Central memory CD8-positive, alpha-beta T cell (primary cell): ENCODE measurements around the gene PRDX4.
A peak's percentile ranks its signal among the peaks of the same experiment; 100 is the strongest.
"Not testable (repeated sequence)": the region's sequence is repeated elsewhere in the genome, so short reads cannot be mapped to it uniquely, and the experiment has no call there.

Experiments used
- ATAC-seq: fragments of 150-1000 bp; cut with Tn5 transposase; replicated peaks from 2 replicates; pipeline ENCODE4 v1.10.0; 2022; ENCODE audit warnings: mild to moderate bottlenecking, moderate FRiP score, moderate number of reproducible peaks; ENCODE audit not compliant: poor library complexity, severe bottlenecking; ENCODE audit errors: extremely low read depth
- DNase-seq, 2 donors: peaks; one replicate each; pipeline ENCODE4 v3.0.0; 2021; ENCODE audit warnings: low spot score in 2 of 2
- H3K27ac Mint-ChIP-seq: one replicate; pipeline ENCODE4 v1.8.0; 2022; ENCODE audit warnings: low read depth, mild to moderate bottlenecking, moderate library complexity, mixed read lengths
- H3K27me3 Mint-ChIP-seq: one replicate; pipeline ENCODE4 v1.8.0; 2022; ENCODE audit warnings: mixed read lengths
- H3K36me3 Mint-ChIP-seq: one replicate; pipeline ENCODE4 v1.8.0; 2022; ENCODE audit warnings: mild to moderate bottlenecking, moderate library complexity, mixed read lengths; ENCODE audit not compliant: insufficient read depth
- H3K4me1 Mint-ChIP-seq: one replicate; pipeline ENCODE4 v1.8.0; 2022; ENCODE audit warnings: mixed read lengths
- H3K4me3 Mint-ChIP-seq: one replicate; pipeline ENCODE4 v1.8.0; 2022; ENCODE audit warnings: mild to moderate bottlenecking, moderate library complexity, mixed read lengths
- H3K9me3 Mint-ChIP-seq: one replicate; pipeline ENCODE4 v1.8.0; 2022; ENCODE audit warnings: mixed read lengths

PRDX4 gene

GRCh38 chrX:23659339-23659738 lies 8.0 kb upstream of the PRDX4 start:
- H3K27ac Mint-ChIP-seq: peak overlapping the region; percentile 6
- H3K4me3 Mint-ChIP-seq: no peak overlapping the region
- H3K27me3 Mint-ChIP-seq: no peaks in the 10 kb centered on the region
- peaks cover 1% of the 10 kb centered on the region for H3K36me3 Mint-ChIP-seq
- DNase-seq (no peak), ATAC-seq (no peak)
- no peaks in the 10 kb centered on the region for H3K9me3 Mint-ChIP-seq
- H3K4me1 Mint-ChIP-seq: peaks cover 17% of the 10 kb centered on the region

GRCh38 chrX:23660083-23660765 lies 7.1 kb upstream of the PRDX4 start:
- Mint-ChIP-seq H3K4me1 (peaks cover 17% of the 10 kb centered on the region), H3K27ac (peak overlapping the region; percentile 6)
- H3K36me3 Mint-ChIP-seq, H3K27me3 Mint-ChIP-seq, H3K4me3 Mint-ChIP-seq, DNase-seq, H3K9me3 Mint-ChIP-seq, ATAC-seq: not testable (repeated sequence)

GRCh38 chrX:23660766-23661132 lies 6.5 kb upstream of the PRDX4 start:
- ATAC-seq: no peak
- peaks cover 1% of the 10 kb centered on the region for H3K36me3 Mint-ChIP-seq
- no peaks in the 10 kb centered on the region for H3K9me3 Mint-ChIP-seq
- peaks cover 17% of the 10 kb centered on the region for H3K4me1 Mint-ChIP-seq
- H3K4me3 Mint-ChIP-seq: no peak overlapping the region
- no peaks in the 10 kb centered on the region for H3K27me3 Mint-ChIP-seq
- DNase-seq: no peak
- H3K27ac Mint-ChIP-seq: no peak overlapping the region

- Mint-ChIP-seq H3K36me3 (no peaks in the 10 kb centered on the region), H3K27me3 (no peaks in the 10 kb centered on the region), H3K27ac (peak overlapping the region; percentile 30), H3K4me1 (peaks cover 22% of the 10 kb centered on the region), H3K9me3 (no peaks in the 10 kb centered on the region), H3K4me3 (no peak overlapping the region)
- DNase-seq (no peak), ATAC-seq (no peak)
Observed at GRCh38 chrX:23661671-23662070, 5.6 kb upstream of the PRDX4 start.

- H3K27me3 Mint-ChIP-seq: no peaks in the 10 kb centered on the region
- peak overlapping the region; percentile 30 for H3K27ac Mint-ChIP-seq
Observed at GRCh38 chrX:23662187-23662586, 5.1 kb upstream of the PRDX4 start.

GRCh38 chrX:23662853-23663252 lies 4.4 kb upstream of the PRDX4 start:
- Mint-ChIP-seq H3K9me3 (no peaks in the 10 kb centered on the region), H3K27me3 (no peaks in the 10 kb centered on the region), H3K4me1 (peaks cover 23% of the 10 kb centered on the region), H3K27ac (peak overlapping the region; percentile 30), H3K4me3 (peak overlapping the region; percentile 0), H3K36me3 (no peaks in the 10 kb centered on the region)
- DNase-seq (no peak), ATAC-seq (no peak)

More at GRCh38 chrX:23662187-23662586, 5.1 kb upstream of the PRDX4 start:
- no peak for DNase-seq
- peak; percentile 56 for ATAC-seq
- H3K36me3 Mint-ChIP-seq: no peaks in the 10 kb centered on the region
- H3K4me1 Mint-ChIP-seq: peaks cover 22% of the 10 kb centered on the region
- no peaks in the 10 kb centered on the region for H3K9me3 Mint-ChIP-seq
- peak overlapping the region; percentile 0 for H3K4me3 Mint-ChIP-seq

GRCh38 chrX:23664496-23664895 lies 2.8 kb upstream of the PRDX4 start:
- Mint-ChIP-seq H3K4me3 (no peak overlapping the region), H3K27ac (no peak overlapping the region), H3K4me1 (peaks cover 32% of the 10 kb centered on the region), H3K27me3 (no peaks in the 10 kb centered on the region), H3K36me3 (no peaks in the 10 kb centered on the region), H3K9me3 (no peaks in the 10 kb centered on the region)
- ATAC-seq: no peak
- no peak for DNase-seq

GRCh38 chrX:23666282-23666681 lies 1.0 kb upstream of the PRDX4 start:
- peaks cover 4% of the 10 kb centered on the region for H3K36me3 Mint-ChIP-seq
- H3K9me3 Mint-ChIP-seq: no peaks in the 10 kb centered on the region
- ATAC-seq (no peak), DNase-seq (no peak)
- peaks cover 30% of the 10 kb centered on the region for H3K4me1 Mint-ChIP-seq
- H3K4me3 Mint-ChIP-seq: peak overlapping the region; percentile 29
- no peak overlapping the region for H3K27ac Mint-ChIP-seq
- H3K27me3 Mint-ChIP-seq: no peaks in the 10 kb centered on the region

- H3K4me1 Mint-ChIP-seq: peaks cover 15% of the 10 kb centered on the region
- DNase-seq (no peak), ATAC-seq (no peak)
- no peaks in the 10 kb centered on the region for H3K27me3 Mint-ChIP-seq
- H3K9me3 Mint-ChIP-seq: no peaks in the 10 kb centered on the region
- peak overlapping the region; percentile 86 for H3K4me3 Mint-ChIP-seq
- peak overlapping the region; percentile 77 for H3K27ac Mint-ChIP-seq
- peaks cover 9% of the 10 kb centered on the region for H3K36me3 Mint-ChIP-seq
Observed at GRCh38 chrX:23668335-23668734, 1.0 kb downstream of the PRDX4 start.

GRCh38 chrX:23670528-23670927 lies 3.2 kb downstream of the PRDX4 start:
- DNase-seq (no peak), ATAC-seq (no peak)
- H3K4me1 Mint-ChIP-seq: peaks cover 15% of the 10 kb centered on the region
- peaks cover 15% of the 10 kb centered on the region for H3K36me3 Mint-ChIP-seq
- H3K27me3 Mint-ChIP-seq: no peaks in the 10 kb centered on the region
- no peak overlapping the region for H3K4me3 Mint-ChIP-seq
- no peak overlapping the region for H3K27ac Mint-ChIP-seq
- H3K9me3 Mint-ChIP-seq: no peaks in the 10 kb centered on the region

- ATAC-seq (no peak), DNase-seq (no peak)
- Mint-ChIP-seq H3K4me1 (peaks cover 6% of the 10 kb centered on the region), H3K9me3 (no peaks in the 10 kb centered on the region), H3K27ac (no peak overlapping the region), H3K27me3 (no peaks in the 10 kb centered on the region), H3K4me3 (no peak overlapping the region), H3K36me3 (peaks cover 19% of the 10 kb centered on the region)
Observed at GRCh38 chrX:23673108-23673507, 5.8 kb downstream of the PRDX4 start.

GRCh38 chrX:23676486-23676885 lies 9.2 kb downstream of the PRDX4 start:
- H3K36me3 Mint-ChIP-seq: peaks cover 17% of the 10 kb centered on the region
- H3K4me3 Mint-ChIP-seq, H3K9me3 Mint-ChIP-seq, H3K4me1 Mint-ChIP-seq, H3K27me3 Mint-ChIP-seq, H3K27ac Mint-ChIP-seq, ATAC-seq, DNase-seq: not testable (repeated sequence)

GRCh38 chrX:23692166-23692565 lies 24.9 kb downstream of the PRDX4 start:
- H3K4me1 Mint-ChIP-seq: no peaks in the 10 kb centered on the region
- no peak overlapping the region for H3K27ac Mint-ChIP-seq
- H3K9me3 Mint-ChIP-seq: no peaks in the 10 kb centered on the region
- ATAC-seq: no peak
- no peak overlapping the region for H3K4me3 Mint-ChIP-seq
- H3K36me3 Mint-ChIP-seq: peaks cover 1% of the 10 kb centered on the region
- no peak for DNase-seq
- H3K27me3 Mint-ChIP-seq: no peaks in the 10 kb centered on the region
